ENCODE data around the gene YEATS4. TPM values are rescaled to one million over a fixed set of nuclear protein-coding genes. Genes with fewer than 3 reads are reported as not detected.

The YEATS4 gene
- total and polyA plus RNA-seq, 4 experiments from 2014 or later = 18.2 to 57.5 (median 32.3) TPM

GRCh38 chr12:69386921-69387320 lies 27.4 kb downstream of the YEATS4 start:
- DNase-seq = no peak
- H3K4me3 ChIP-seq (ENCODE audit: low read length in 2 of 2) = no peak overlapping the region
- no peaks in the 10 kb centered on the region for H3K4me1 ChIP-seq (ENCODE audit: insufficient read depth, low read length)
- peaks cover 5 to 10% (median 6%) of the 10 kb centered on the region in 4 donors for H3K4me1 Mint-ChIP-seq
- peak overlapping the region in 1 of 7 donors; percentile 35 for H3K27ac Mint-ChIP-seq
- H3K4me3 Mint-ChIP-seq = no peak overlapping the region
- no peaks in the 10 kb centered on the region for H3K9me3 Mint-ChIP-seq
- H3K27ac ChIP-seq (ENCODE audit: low read depth, low read length) = no peak overlapping the region
- peaks cover 8% of the 10 kb centered on the region for H3K36me3 ChIP-seq (ENCODE audit: insufficient read depth, low read length)
- ChIA-PET CTCF (ENCODE audit: partially characterized antibody) (interaction anchor here (3.2 kb wide), 1 partner anchor 184 kb away, joined by 14 read pairs; no protein-coding TSS in a partner anchor), POLR2A (ENCODE audit: partially characterized antibody) (no interaction called here)
- peaks cover 37 to 44% of the 10 kb centered on the region in 2 donors for H3K36me3 Mint-ChIP-seq
- H3K27me3 ChIP-seq (ENCODE audit: insufficient read depth, low read length) = no peaks in the 10 kb centered on the region
- intact Hi-C loops (cut with micrococcal nuclease) = no loop called here
- no peaks in the 10 kb centered on the region for H3K27me3 Mint-ChIP-seq
- H3K9me3 ChIP-seq (ENCODE audit: control insufficient read depth in 1 of 2, low read length in 2 of 2) = no peaks in the 10 kb centered on the region

- Mint-ChIP-seq H3K4me3 (no peak overlapping the region), H3K27ac (no peak overlapping the region), H3K9me3 (no peaks in the 10 kb centered on the region), H3K4me1 (peaks cover 3 to 5% (median 4%) of the 10 kb centered on the region in 4 donors), H3K27me3 (no peaks in the 10 kb centered on the region), H3K36me3 (peaks cover 26 to 40% of the 10 kb centered on the region in 2 donors)
- Histone ChIP-seq H3K27ac (ENCODE audit: low read depth, low read length) (no peak overlapping the region), H3K4me1 (ENCODE audit: insufficient read depth, low read length) (no peaks in the 10 kb centered on the region), H3K27me3 (ENCODE audit: insufficient read depth, low read length) (no peaks in the 10 kb centered on the region), H3K4me3 (ENCODE audit: low read length in 2 of 2) (no peak overlapping the region), H3K36me3 (ENCODE audit: insufficient read depth, low read length) (peaks cover 10% of the 10 kb centered on the region), H3K9me3 (ENCODE audit: control insufficient read depth in 1 of 2, low read length in 2 of 2) (no peaks in the 10 kb centered on the region)
- intact Hi-C loops (cut with micrococcal nuclease) = no loop called here
- peak in 3 of 5 donors; percentile 4 to 8 (median 5) for DNase-seq
- ChIA-PET CTCF (ENCODE audit: partially characterized antibody) (interaction anchor here (1.3 to 1.4 kb wide), 2 partner anchors 29 to 182 kb away, joined by 3 to 6 read pairs; no protein-coding TSS in a partner anchor), POLR2A (ENCODE audit: partially characterized antibody) (no interaction called here)
Observed at GRCh38 chr12:69388371-69388770, 28.8 kb downstream of the YEATS4 start.

DNA sequence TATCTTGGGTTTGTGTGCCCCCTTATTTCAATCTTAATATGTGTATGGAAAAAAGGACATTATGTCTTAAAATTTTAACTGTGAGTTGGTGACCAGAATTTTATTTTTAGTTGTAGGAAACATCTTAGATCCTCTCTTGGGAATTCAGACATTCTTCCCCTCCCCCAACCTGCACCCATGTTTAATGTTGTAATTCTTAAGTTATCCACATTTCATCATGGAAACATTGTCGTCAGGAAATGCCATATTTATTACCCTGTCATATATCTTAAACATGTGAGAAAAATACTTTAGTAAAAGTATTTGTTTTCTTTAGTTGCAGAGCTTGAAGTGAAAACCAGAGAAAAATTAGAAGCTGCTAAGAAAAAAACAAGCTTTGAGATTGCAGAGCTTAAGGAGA lies 30.3 kb downstream of the YEATS4 start:
- H3K4me1 ChIP-seq (ENCODE audit: insufficient read depth, low read length) = no peaks in the 10 kb centered on the region
- Mint-ChIP-seq H3K9me3 (no peaks in the 10 kb centered on the region), H3K36me3 (peaks cover 35 to 46% of the 10 kb centered on the region in 2 donors), H3K4me1 (peaks cover 0 to 5% (median 0%) of the 10 kb centered on the region in 4 donors), H3K27ac (peak overlapping the region in 1 of 7 donors; percentile 10), H3K4me3 (no peak overlapping the region), H3K27me3 (no peaks in the 10 kb centered on the region)
- no peak overlapping the region for H3K27ac ChIP-seq (ENCODE audit: low read depth, low read length)
- no peaks in the 10 kb centered on the region for H3K9me3 ChIP-seq (ENCODE audit: control insufficient read depth in 1 of 2, low read length in 2 of 2)
- intact Hi-C loops (cut with micrococcal nuclease) = no loop called here
- H3K4me3 ChIP-seq (ENCODE audit: low read length in 2 of 2) = no peak overlapping the region
- H3K27me3 ChIP-seq (ENCODE audit: insufficient read depth, low read length) = no peaks in the 10 kb centered on the region
- no peak for DNase-seq
- CTCF ChIA-PET (ENCODE audit: partially characterized antibody) = interaction anchor here (1.8 kb wide), 1 partner anchor 182 kb away, joined by 4 read pairs; no protein-coding TSS in a partner anchor
- POLR2A ChIA-PET (ENCODE audit: partially characterized antibody) = no interaction called here
- peaks cover 10% of the 10 kb centered on the region for H3K36me3 ChIP-seq (ENCODE audit: insufficient read depth, low read length)

- peaks cover 10% of the 10 kb centered on the region for H3K36me3 ChIP-seq (ENCODE audit: insufficient read depth, low read length)
- CTCF ChIA-PET (ENCODE audit: partially characterized antibody) = interaction anchor here (0.6 kb wide), 1 partner anchor 82 kb away, joined by 3 read pairs; no protein-coding TSS in a partner anchor
- H3K27ac ChIP-seq (ENCODE audit: low read depth, low read length) = no peak overlapping the region
- no peaks in the 10 kb centered on the region for H3K4me1 ChIP-seq (ENCODE audit: insufficient read depth, low read length)
- no peaks in the 10 kb centered on the region for H3K27me3 Mint-ChIP-seq
- intact Hi-C loops (cut with micrococcal nuclease) = no loop called here
- H3K9me3 ChIP-seq (ENCODE audit: control insufficient read depth in 1 of 2, low read length in 2 of 2) = no peaks in the 10 kb centered on the region
- H3K27ac Mint-ChIP-seq = no peak overlapping the region
- DNase-seq = no peak
- H3K4me1 Mint-ChIP-seq = peaks cover 0 to 1% (median 0%) of the 10 kb centered on the region in 4 donors
- H3K36me3 Mint-ChIP-seq = peaks cover 48 to 57% of the 10 kb centered on the region in 2 donors
- no peak overlapping the region for H3K4me3 Mint-ChIP-seq
- POLR2A ChIA-PET (ENCODE audit: partially characterized antibody) = no interaction called here
- no peak overlapping the region for H3K4me3 ChIP-seq (ENCODE audit: low read length in 2 of 2)
- H3K27me3 ChIP-seq (ENCODE audit: insufficient read depth, low read length) = no peaks in the 10 kb centered on the region
- H3K9me3 Mint-ChIP-seq = peaks cover 0 to 13% (median 3%) of the 10 kb centered on the region in 8 donors
Observed at GRCh38 chr12:69392179-69392928, 32.8 kb downstream of the YEATS4 start.

- CTCF ChIA-PET (ENCODE audit: partially characterized antibody) = no interaction called here
Observed at GRCh38 chr12:69396041-69396440, 36.5 kb downstream of the YEATS4 start.

DNA sequence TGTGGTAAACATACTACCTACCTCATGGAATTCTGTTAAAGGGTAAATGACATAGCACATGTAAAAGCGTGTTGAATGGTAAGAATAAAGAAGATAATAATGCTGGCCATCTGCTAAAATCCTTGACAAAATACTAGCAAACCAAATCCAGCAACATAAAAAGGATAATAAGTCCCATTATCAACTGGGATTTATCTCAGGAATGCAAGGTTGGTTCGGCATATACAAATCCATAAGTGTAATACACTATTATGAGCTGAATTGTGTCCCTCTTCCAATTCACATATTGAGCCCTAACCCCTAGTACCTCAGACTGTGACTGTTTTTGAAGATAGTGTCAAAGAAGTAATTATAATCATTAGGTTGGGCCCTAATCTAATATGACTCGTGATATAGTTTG lies 37.4 kb downstream of the YEATS4 start:
- no peaks in the 10 kb centered on the region for H3K27me3 Mint-ChIP-seq
- no peaks in the 10 kb centered on the region for H3K4me1 Mint-ChIP-seq
- Histone ChIP-seq H3K36me3 (ENCODE audit: insufficient read depth, low read length) (peaks cover 2% of the 10 kb centered on the region), H3K27ac (ENCODE audit: low read depth, low read length) (no peak overlapping the region), H3K27me3 (ENCODE audit: insufficient read depth, low read length) (no peaks in the 10 kb centered on the region), H3K9me3 (ENCODE audit: control insufficient read depth in 1 of 2, low read length in 2 of 2) (no peaks in the 10 kb centered on the region), H3K4me1 (ENCODE audit: insufficient read depth, low read length) (no peaks in the 10 kb centered on the region), H3K4me3 (ENCODE audit: low read length in 2 of 2) (no peak overlapping the region)
- H3K36me3 Mint-ChIP-seq = peaks cover 28 to 36% of the 10 kb centered on the region in 2 donors
- no peak overlapping the region for H3K27ac Mint-ChIP-seq
- H3K4me3 Mint-ChIP-seq = no peak overlapping the region
- H3K9me3 Mint-ChIP-seq = peaks cover 0 to 13% (median 5%) of the 10 kb centered on the region in 8 donors
- intact Hi-C loops (cut with micrococcal nuclease) = no loop called here
- DNase-seq = no peak
- CTCF ChIA-PET (ENCODE audit: partially characterized antibody) = no interaction called here
- POLR2A ChIA-PET (ENCODE audit: partially characterized antibody) = no interaction called here

More at GRCh38 chr12:69396041-69396440, 36.5 kb downstream of the YEATS4 start:
- Histone ChIP-seq H3K27me3 (ENCODE audit: insufficient read depth, low read length) (no peaks in the 10 kb centered on the region), H3K4me3 (ENCODE audit: low read length in 2 of 2) (no peak overlapping the region), H3K27ac (ENCODE audit: low read depth, low read length) (no peak overlapping the region), H3K4me1 (ENCODE audit: insufficient read depth, low read length) (no peaks in the 10 kb centered on the region), H3K9me3 (ENCODE audit: control insufficient read depth in 1 of 2, low read length in 2 of 2) (no peaks in the 10 kb centered on the region), H3K36me3 (ENCODE audit: insufficient read depth, low read length) (peaks cover 6% of the 10 kb centered on the region)
- intact Hi-C loops (cut with micrococcal nuclease) = no loop called here
- no peaks in the 10 kb centered on the region for H3K27me3 Mint-ChIP-seq
- DNase-seq = no peak
- peaks cover 0 to 13% (median 5%) of the 10 kb centered on the region in 8 donors for H3K9me3 Mint-ChIP-seq
- peaks cover 35 to 44% of the 10 kb centered on the region in 2 donors for H3K36me3 Mint-ChIP-seq
- H3K27ac Mint-ChIP-seq = peak overlapping the region in 1 of 7 donors; percentile 19
- H3K4me1 Mint-ChIP-seq = no peaks in the 10 kb centered on the region
- POLR2A ChIA-PET (ENCODE audit: partially characterized antibody) = no interaction called here
- H3K4me3 Mint-ChIP-seq = no peak overlapping the region

- no peak overlapping the region for H3K4me3 Mint-ChIP-seq
- no peak for DNase-seq
- no peak overlapping the region for H3K27ac ChIP-seq (ENCODE audit: low read depth, low read length)
- no peaks in the 10 kb centered on the region for H3K27me3 ChIP-seq (ENCODE audit: insufficient read depth, low read length)
- intact Hi-C loops (cut with micrococcal nuclease) = no loop called here
- no peak overlapping the region for H3K27ac Mint-ChIP-seq
- no peak overlapping the region for H3K4me3 ChIP-seq (ENCODE audit: low read length in 2 of 2)
- H3K36me3 ChIP-seq (ENCODE audit: insufficient read depth, low read length) = no peaks in the 10 kb centered on the region
- no peaks in the 10 kb centered on the region for H3K4me1 ChIP-seq (ENCODE audit: insufficient read depth, low read length)
- peaks cover 27 to 29% of the 10 kb centered on the region in 2 donors for H3K36me3 Mint-ChIP-seq
- H3K9me3 ChIP-seq (ENCODE audit: control insufficient read depth in 1 of 2, low read length in 2 of 2) = no peaks in the 10 kb centered on the region
- no peaks in the 10 kb centered on the region for H3K27me3 Mint-ChIP-seq
- CTCF ChIA-PET (ENCODE audit: partially characterized antibody) = no interaction called here
- H3K4me1 Mint-ChIP-seq = no peaks in the 10 kb centered on the region
- POLR2A ChIA-PET (ENCODE audit: partially characterized antibody) = no interaction called here
- peaks cover 0 to 13% (median 5%) of the 10 kb centered on the region in 8 donors for H3K9me3 Mint-ChIP-seq
Observed at GRCh38 chr12:69397978-69398377, 38.4 kb downstream of the YEATS4 start.

Data from CD4-positive, alpha-beta memory T cell (primary cell).